ENCODE results near the gene MAML2.

DNA sequence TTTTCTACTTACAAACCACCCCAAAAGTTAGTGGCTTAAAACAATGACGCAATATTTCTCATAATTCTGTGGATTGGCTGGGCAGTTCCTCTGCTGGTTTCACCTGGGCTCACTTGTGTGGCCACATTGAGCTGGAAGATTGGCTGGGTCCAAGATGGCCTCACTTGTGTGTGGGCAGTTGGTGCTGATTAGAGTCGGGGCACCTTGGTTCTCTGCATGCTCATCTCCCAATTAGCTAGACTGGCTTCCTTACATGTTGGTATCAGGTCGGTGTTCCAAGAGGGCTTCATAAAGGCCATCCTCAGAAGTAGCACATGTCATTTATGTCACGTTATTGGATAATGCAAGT is 12.5 kb downstream of the MAML2 start:
- TF ChIP-seq POLR2AphosphoS5 (IDR thresholded peaks at IDR 0.05; ENCODE audit: low read depth, low read length) (no peak), SIN3A (IDR thresholded peaks at IDR 0.05; ENCODE audit: borderline replicate concordance, insufficient read depth, low read depth, low read length) (no peak)
- TF ChIP-seq, protein P1, sequence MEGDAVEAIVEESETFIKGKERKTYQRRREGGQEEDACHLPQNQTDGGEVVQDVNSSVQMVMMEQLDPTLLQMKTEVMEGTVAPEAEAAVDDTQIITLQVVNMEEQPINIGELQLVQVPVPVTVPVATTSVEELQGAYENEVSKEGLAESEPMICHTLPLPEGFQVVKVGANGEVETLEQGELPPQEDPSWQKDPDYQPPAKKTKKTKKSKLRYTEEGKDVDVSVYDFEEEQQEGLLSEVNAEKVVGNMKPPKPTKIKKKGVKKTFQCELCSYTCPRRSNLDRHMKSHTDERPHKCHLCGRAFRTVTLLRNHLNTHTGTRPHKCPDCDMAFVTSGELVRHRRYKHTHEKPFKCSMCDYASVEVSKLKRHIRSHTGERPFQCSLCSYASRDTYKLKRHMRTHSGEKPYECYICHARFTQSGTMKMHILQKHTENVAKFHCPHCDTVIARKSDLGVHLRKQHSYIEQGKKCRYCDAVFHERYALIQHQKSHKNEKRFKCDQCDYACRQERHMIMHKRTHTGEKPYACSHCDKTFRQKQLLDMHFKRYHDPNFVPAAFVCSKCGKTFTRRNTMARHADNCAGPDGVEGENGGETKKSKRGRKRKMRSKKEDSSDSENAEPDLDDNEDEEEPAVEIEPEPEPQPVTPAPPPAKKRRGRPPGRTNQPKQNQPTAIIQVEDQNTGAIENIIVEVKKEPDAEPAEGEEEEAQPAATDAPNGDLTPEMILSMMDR (IDR thresholded peaks at IDR 0.05) = no peak
- TF ChIP-seq, protein P2, sequence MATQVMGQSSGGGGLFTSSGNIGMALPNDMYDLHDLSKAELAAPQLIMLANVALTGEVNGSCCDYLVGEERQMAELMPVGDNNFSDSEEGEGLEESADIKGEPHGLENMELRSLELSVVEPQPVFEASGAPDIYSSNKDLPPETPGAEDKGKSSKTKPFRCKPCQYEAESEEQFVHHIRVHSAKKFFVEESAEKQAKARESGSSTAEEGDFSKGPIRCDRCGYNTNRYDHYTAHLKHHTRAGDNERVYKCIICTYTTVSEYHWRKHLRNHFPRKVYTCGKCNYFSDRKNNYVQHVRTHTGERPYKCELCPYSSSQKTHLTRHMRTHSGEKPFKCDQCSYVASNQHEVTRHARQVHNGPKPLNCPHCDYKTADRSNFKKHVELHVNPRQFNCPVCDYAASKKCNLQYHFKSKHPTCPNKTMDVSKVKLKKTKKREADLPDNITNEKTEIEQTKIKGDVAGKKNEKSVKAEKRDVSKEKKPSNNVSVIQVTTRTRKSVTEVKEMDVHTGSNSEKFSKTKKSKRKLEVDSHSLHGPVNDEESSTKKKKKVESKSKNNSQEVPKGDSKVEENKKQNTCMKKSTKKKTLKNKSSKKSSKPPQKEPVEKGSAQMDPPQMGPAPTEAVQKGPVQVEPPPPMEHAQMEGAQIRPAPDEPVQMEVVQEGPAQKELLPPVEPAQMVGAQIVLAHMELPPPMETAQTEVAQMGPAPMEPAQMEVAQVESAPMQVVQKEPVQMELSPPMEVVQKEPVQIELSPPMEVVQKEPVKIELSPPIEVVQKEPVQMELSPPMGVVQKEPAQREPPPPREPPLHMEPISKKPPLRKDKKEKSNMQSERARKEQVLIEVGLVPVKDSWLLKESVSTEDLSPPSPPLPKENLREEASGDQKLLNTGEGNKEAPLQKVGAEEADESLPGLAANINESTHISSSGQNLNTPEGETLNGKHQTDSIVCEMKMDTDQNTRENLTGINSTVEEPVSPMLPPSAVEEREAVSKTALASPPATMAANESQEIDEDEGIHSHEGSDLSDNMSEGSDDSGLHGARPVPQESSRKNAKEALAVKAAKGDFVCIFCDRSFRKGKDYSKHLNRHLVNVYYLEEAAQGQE (IDR thresholded peaks at IDR 0.05; ENCODE audit: insufficient read depth in 1 of 2, low read depth in 2 of 2, low read length in 1 of 2) = no peak

Data from Panc1 (cell line).